Testis (tissue), 3 donors: ENCODE measurements around the gene GOLT1B. TPM values are rescaled to one million over a fixed set of nuclear protein-coding genes. Genes with fewer than 3 reads are reported as not detected.

Experiments used
- DNase-seq: peaks from one replicate; pipeline ENCODE4 v3.0.0-alpha.2; 2019
- H3K27ac ChIP-seq, 2 donors: fragments of 200-600 bp; sonication (generic); one replicate each; pipeline ENCODE4 v1.5.1; 2019
- H3K27me3 ChIP-seq: fragments of 200-600 bp; sonication (generic); one replicate; pipeline ENCODE4 v1.5.1; 2019
- H3K36me3 ChIP-seq: fragments of 200-600 bp; sonication (generic); one replicate; pipeline ENCODE4 v1.5.1; 2017; ENCODE audit warnings: low read depth; ENCODE audit errors: missing control alignments
- H3K4me1 ChIP-seq: fragments of 200-600 bp; sonication (generic); one replicate; pipeline ENCODE4 v1.5.1; 2019
- H3K4me3 ChIP-seq, 2 donors: fragments of 200-600 bp; sonication (generic); one replicate each; pipeline ENCODE4 v1.5.1; 2017 to 2019
- H3K9me3 ChIP-seq: fragments of 200-600 bp; sonication (generic); one replicate; pipeline ENCODE4 v1.5.1; 2017
- CTCF ChIP-seq, 3 experiments: fragments of 450-650 bp in 2 of 3; fragments of 200-600 bp in 1 of 3; sonication (generic) in 1 of 3; IDR thresholded peaks; one replicate each; pipeline ENCODE4 v1.5.1; 2016 to 2019; ENCODE audit warnings: antibody characterized with exemption in 3 of 3, mild to moderate bottlenecking in 2 of 3, moderate library complexity in 1 of 3
- POLR2A ChIP-seq: fragments of 450-650 bp; IDR thresholded peaks from one replicate; pipeline ENCODE4 v1.6.1; 2017; ENCODE audit warnings: antibody characterized with exemption, mild to moderate bottlenecking, moderate library complexity
- WGBS, 2 donors: methylation state at CpG; one replicate each; pipeline ENCODE4 v1.1.5; 2018; 5-methylcytosine and 5-hydroxymethylcytosine counted together
- intact Hi-C: fragments of 100-400 bp; cut with DNase I; formaldehyde crosslinking; loops from one replicate; pipeline ENCODE4 v1.15.1; 2023; ENCODE audit warnings: low total_unique reads
- polyA plus RNA-seq: library from polyadenylated mRNA; stranded (reverse); fragments of 350-450 nt; fragmentation: Illumina TruSeq; extraction: RNeasy Lipid Tissue Mini Kit (QIAGEN cat#74804); gene quantifications from one replicate; pipeline ENCODE4 v1.2.3, GENCODE V29; 2014; ENCODE audit warnings: low read depth, low replicate concordance; ENCODE audit not compliant: insufficient read depth
- total RNA-seq, 2 donors: library from RNA; depleted of rRNA; stranded (reverse); fragments of >200 nt; gene quantifications; one replicate each; pipeline ENCODE4 v1.2.3, GENCODE V29; 2016

The GOLT1B gene
- total and polyA plus RNA-seq, 3 donors from 2014 or later, result 13.7 to 24.6 (median 13.9) TPM

GRCh38 chr12:21526721-21527345 lies 25.2 kb downstream of the GOLT1B start:
- no peak for TF ChIP-seq POLR2A
- TF ChIP-seq CTCF (IDR thresholded peaks at IDR 0.05), result no peak
- Histone ChIP-seq H3K9me3 (no peaks in the 10 kb centered on the region), H3K36me3 (no peaks in the 10 kb centered on the region), H3K4me1 (no peaks in the 10 kb centered on the region), H3K27me3 (no peaks in the 10 kb centered on the region), H3K27ac (no peak overlapping the region), H3K4me3 (peak overlapping the region; percentile 43 to 63)
- DNase-seq, result no peak
- WGBS, 2 donors, result 27 to 32% methylated on average over 12 of the region's 12 CpGs
- intact Hi-C loops, result no loop called here

GRCh38 chr12:21527451-21528180 lies 26.0 kb downstream of the GOLT1B start:
- H3K4me3 ChIP-seq, result peak overlapping the region; percentile 43 to 63
- H3K36me3 ChIP-seq, result no peaks in the 10 kb centered on the region
- no peaks in the 10 kb centered on the region for H3K9me3 ChIP-seq
- H3K27ac ChIP-seq, result no peak overlapping the region
- intact Hi-C loops, result no loop called here
- DNase-seq, result peak; percentile 34
- no peak for TF ChIP-seq POLR2A
- WGBS, 2 donors, result 0% methylated on average over 12 to 51 of the region's 57 CpGs
- H3K27me3 ChIP-seq, result no peaks in the 10 kb centered on the region
- H3K4me1 ChIP-seq, result no peaks in the 10 kb centered on the region

- intact Hi-C loops, result no loop called here
- no peaks in the 10 kb centered on the region for H3K36me3 ChIP-seq
- 62 to 79% methylated on average over 5 of the region's 5 CpGs for WGBS, 2 donors
These were observed 27.4 kb downstream of the GOLT1B start for GRCh38 chr12:21528953-21529352.

GRCh38 chr12:21529456-21529855 lies 27.9 kb downstream of the GOLT1B start:
- H3K27ac ChIP-seq, result no peak overlapping the region
- no peaks in the 10 kb centered on the region for H3K36me3 ChIP-seq
- no peaks in the 10 kb centered on the region for H3K27me3 ChIP-seq
- H3K4me3 ChIP-seq, result no peak overlapping the region
- no peaks in the 10 kb centered on the region for H3K9me3 ChIP-seq
- H3K4me1 ChIP-seq, result no peaks in the 10 kb centered on the region
- WGBS, 2 donors, result 80 to 86% methylated on average over 2 of the region's 2 CpGs
- TF ChIP-seq CTCF (IDR thresholded peaks at IDR 0.05) (no peak), POLR2A (no peak)
- intact Hi-C loops, result no loop called here
- no peak for DNase-seq

More at GRCh38 chr12:21528953-21529352, 27.4 kb downstream of the GOLT1B start:
- Histone ChIP-seq H3K4me1 (no peaks in the 10 kb centered on the region), H3K4me3 (no peak overlapping the region), H3K27me3 (no peaks in the 10 kb centered on the region), H3K27ac (no peak overlapping the region), H3K9me3 (no peaks in the 10 kb centered on the region)
- no peak for DNase-seq
- TF ChIP-seq CTCF (IDR thresholded peaks at IDR 0.05) (no peak), POLR2A (no peak)

- 88 to 90% methylated on average over 5 of the region's 5 CpGs for WGBS, 2 donors
- Histone ChIP-seq H3K27me3 (no peaks in the 10 kb centered on the region), H3K27ac (no peak overlapping the region), H3K4me1 (no peaks in the 10 kb centered on the region), H3K9me3 (no peaks in the 10 kb centered on the region), H3K4me3 (no peak overlapping the region), H3K36me3 (no peaks in the 10 kb centered on the region)
- TF ChIP-seq CTCF (IDR thresholded peaks at IDR 0.05), result no peak
- no peak for TF ChIP-seq POLR2A
- no peak for DNase-seq
- intact Hi-C loops, result no loop called here
These were observed 36.6 kb downstream of the GOLT1B start for GRCh38 chr12:21538061-21538653.
